NCI-H2196 treated with DMSO at 0.1 percent for 48 hours (cell line): ENCODE results near the gene DSCAM.
"Not testable (repeated sequence)": the region's sequence is repeated elsewhere in the genome, so short reads cannot be mapped to it uniquely, and the experiment has no call there.

Experiments used
- DNase-seq: peaks from one replicate; lab custom pipeline; 2025; ENCODE audit not compliant: unreplicated experiment; lab: John Stamatoyannopoulos, UW

The DSCAM gene, protein sequence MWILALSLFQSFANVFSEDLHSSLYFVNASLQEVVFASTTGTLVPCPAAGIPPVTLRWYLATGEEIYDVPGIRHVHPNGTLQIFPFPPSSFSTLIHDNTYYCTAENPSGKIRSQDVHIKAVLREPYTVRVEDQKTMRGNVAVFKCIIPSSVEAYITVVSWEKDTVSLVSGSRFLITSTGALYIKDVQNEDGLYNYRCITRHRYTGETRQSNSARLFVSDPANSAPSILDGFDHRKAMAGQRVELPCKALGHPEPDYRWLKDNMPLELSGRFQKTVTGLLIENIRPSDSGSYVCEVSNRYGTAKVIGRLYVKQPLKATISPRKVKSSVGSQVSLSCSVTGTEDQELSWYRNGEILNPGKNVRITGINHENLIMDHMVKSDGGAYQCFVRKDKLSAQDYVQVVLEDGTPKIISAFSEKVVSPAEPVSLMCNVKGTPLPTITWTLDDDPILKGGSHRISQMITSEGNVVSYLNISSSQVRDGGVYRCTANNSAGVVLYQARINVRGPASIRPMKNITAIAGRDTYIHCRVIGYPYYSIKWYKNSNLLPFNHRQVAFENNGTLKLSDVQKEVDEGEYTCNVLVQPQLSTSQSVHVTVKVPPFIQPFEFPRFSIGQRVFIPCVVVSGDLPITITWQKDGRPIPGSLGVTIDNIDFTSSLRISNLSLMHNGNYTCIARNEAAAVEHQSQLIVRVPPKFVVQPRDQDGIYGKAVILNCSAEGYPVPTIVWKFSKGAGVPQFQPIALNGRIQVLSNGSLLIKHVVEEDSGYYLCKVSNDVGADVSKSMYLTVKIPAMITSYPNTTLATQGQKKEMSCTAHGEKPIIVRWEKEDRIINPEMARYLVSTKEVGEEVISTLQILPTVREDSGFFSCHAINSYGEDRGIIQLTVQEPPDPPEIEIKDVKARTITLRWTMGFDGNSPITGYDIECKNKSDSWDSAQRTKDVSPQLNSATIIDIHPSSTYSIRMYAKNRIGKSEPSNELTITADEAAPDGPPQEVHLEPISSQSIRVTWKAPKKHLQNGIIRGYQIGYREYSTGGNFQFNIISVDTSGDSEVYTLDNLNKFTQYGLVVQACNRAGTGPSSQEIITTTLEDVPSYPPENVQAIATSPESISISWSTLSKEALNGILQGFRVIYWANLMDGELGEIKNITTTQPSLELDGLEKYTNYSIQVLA (N-terminal part only)

DNA sequence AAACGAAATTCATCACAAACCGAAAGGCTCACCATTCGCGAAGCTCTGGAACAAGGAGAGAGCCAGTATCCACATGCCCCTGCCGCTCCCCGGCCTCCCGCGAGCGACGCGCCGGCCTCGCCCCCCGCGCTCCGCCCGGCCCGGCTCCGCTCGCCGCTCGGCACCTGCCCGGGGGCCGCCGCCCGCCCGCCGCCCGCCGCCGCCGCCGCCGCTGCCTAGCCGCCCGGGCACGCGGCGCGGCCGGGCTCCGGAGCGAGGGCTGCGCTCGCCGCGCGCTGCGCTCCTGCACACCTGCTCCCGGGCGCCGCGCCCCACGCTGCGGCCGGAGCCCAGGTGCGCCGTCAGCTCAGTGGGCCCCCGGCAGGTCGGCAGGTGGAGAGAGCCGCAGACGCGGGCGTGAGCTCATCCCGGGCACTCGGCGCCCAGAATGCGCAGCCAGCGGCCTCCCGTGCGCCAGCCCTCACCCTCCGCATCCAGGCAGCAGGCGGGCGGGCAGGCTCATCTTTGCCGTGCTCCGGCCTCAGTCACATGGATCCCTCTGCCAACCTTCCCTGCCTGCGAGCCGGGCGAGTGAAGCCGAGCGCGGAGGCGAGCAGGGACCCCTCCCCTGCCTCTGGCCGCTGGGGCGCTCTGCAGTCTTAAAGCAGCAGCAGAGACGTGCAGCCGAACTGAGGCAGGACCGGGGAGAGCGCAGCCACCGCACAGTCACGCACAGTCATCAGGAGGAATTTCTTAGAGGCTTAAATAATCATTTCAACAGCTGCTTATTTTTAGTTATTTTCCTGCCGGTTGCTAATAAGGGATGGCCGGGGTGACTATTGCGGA is at the start of gene DSCAM:
DSCAM (minus strand) TSS at position 572 of the 825 bp plus-strand sequence; CDS start at position 75, 497 bp downstream.
- peak; percentile 20 for DNase-seq

GRCh38 chr21:40895697-40896096 is 48.7 kb upstream of the DSCAM start:
- DNase-seq: not testable (repeated sequence)

- DNase-seq: no peak
Measured at GRCh38 chr21:40886931-40887330, 40.0 kb upstream of the DSCAM start.

DNA sequence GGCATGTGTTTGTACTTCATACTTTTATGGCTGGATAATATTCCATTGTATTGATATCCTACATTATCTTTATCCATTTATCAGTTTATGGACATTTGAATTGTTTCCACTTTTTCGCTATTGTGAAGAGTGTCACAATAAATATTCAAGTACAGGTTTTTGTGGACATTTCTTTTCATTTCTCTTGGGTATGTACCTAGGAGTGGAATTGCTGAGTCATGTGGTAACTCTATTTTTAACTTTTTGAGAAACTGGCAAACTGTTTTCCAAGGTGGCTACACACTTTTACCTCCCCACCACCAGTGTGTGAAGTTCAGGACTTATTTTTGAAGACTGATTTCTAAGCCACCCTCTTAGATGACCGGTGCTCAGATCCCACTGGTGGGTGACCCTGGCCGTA is 39.0 kb upstream of the DSCAM start:
- DNase-seq: no peak

DNA sequence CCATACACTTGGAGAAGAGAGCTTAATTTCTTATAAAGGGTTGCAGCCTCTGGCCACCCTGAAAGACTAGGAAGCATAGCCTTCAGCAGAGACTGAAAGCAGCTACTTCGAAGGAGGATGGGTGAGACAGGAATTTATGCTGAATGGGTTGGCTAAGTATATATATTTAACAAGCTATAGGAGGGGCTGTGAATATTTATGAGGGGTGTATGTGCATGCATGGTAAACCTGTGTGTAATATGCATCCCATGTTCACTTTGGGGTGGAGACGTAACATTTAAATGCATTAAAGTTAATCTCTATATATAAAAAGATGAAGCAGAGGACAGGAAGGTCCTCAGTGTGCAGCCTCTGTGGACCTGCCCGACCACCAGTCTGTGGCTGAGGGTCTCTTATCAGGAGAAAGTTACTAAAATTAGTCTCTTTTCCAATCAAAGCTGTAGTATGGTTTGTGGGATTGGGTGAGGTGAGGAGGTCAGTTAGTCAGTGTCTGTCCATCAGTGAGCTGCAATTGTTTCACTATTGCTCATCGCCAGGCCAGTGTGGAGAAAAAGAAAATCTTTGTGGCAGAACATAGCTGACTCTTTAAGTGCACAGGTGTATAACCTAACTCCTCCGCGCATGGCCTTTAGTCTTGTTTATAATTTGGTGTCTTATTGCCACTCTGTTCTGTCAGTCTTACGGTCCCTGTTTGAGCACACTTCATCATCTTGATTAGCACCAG is 35.4 kb upstream of the DSCAM start:
- DNase-seq: no peak

DNA sequence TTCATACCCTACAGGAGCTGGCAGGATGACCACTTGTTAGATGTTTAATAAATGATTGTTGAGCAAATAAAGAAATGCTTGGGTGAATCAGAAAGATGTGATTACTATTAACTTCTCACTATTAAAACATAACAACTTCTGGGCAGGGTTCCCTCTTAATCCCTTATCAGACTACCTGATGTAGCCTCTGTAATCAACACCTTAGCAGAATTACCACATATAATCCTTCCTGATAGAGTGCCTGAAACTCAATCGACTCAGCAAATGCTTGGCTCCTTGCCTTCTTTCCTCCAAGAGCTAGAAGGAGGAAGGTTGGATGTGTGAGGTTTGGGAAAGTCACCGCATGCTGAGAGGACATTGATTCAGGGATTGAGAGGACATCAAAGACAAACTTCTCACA is 34.8 kb upstream of the DSCAM start:
- no peak for DNase-seq

- no peak for DNase-seq
Measured at GRCh38 chr21:40871099-40871498, 24.1 kb upstream of the DSCAM start.

DNA sequence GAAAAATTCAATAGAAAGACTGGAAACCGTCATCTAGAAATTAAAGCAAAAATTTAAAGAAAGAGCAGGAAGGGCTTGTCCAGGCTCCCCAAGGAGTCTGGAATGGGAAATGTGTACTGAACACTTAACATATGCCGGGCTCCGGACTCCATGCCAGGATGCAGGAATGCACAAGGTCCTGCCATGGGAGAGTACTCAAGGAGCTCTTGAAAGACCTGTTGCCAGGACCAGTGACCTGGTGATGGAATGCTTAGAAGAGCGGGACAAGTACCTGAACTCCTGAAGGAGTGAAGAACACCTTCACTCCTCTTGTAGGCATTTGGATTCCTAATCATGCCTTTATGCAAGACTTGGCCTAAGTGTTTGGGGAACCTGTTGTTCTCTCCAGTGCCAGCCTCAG is 16.9 kb upstream of the DSCAM start:
- no peak for DNase-seq

- no peak for DNase-seq
Measured at GRCh38 chr21:40858517-40858916, 11.6 kb upstream of the DSCAM start.

GRCh38 chr21:40853956-40854688 is 7.2 kb upstream of the DSCAM start:
- DNase-seq: no peak

- DNase-seq: no peak
Measured at GRCh38 chr21:40852563-40852962, 5.6 kb upstream of the DSCAM start.

- no peak for DNase-seq
Measured at GRCh38 chr21:40851749-40852148, 4.8 kb upstream of the DSCAM start.

GRCh38 chr21:40850071-40850470 is 3.1 kb upstream of the DSCAM start:
- DNase-seq: no peak

DNA sequence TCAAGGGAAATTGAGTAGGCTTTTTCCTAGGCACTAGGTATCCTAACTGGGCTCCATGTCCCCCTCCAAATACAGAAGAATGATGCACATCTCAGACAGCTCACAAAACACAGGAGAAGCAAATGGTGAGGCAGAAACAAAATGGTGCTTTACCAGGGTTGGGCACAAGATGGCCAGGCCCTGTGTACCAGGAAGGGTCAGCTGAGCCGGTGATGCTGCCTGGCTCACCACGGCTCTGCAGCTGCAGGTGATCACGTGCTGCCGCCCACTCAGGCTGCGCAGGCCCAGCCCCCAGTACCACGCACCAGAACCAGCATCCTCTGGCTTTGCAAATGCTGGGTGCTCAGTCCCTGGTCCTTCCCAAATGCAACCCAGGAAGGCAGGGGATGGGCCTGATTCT is 993 bp upstream of the DSCAM start:
- DNase-seq: no peak

GRCh38 chr21:40846103-40846502 is 855 bp downstream of the DSCAM start:
- DNase-seq: no peak

DNA sequence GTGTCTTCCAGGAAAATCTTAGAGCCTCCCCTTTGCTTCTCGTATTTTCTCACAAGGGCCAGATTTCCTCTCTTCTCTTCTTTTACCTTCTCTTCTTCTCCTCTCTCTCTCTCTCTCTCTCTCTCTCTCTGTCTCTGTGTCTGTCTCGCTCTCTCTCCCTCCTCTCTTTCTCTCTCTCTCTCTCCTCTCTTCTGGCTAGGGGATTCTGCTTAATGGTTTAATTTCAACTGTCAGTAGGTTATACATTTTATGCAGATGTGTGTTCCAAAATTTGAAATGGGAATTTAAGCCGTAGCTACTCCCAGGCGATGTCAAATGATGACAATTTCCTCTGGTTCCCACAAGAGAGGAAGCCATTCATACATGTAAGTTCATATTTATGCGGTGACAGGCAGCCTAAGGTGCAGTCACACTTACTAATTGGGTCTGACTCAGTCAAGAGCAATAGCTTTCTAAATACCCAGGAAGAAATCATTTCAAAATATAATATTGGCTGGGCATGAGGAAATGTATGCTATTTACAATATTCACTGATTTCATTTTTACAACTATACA is 1.4 kb downstream of the DSCAM start:
- DNase-seq: no peak

GRCh38 chr21:40844935-40845334 is 2.0 kb downstream of the DSCAM start:
- DNase-seq: no peak

DNA sequence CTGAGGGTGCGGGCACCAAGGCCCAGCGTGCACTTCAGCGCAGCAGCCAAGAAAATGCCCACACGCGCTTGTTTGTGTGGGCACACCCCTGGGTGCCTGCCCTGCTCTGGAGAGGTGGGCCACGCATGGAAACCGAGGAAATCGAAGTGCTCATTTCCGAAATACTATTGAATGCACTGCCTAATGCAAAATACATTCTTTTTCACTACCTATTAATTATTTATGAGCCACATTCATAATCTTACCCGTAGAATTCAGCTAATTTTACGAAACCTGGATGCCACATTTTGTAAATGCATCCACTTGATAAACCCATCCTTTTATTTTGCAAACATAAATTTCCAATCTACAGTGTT is 4.8 kb downstream of the DSCAM start:
- no peak for DNase-seq
